NCI-H345 treated with DMSO at 0.1 percent for 48 hours (cell line): Measurements from ENCODE around the gene LRTM2.

Source experiments
- DNase-seq: peaks from one replicate; lab custom pipeline; 2025; ENCODE audit not compliant: unreplicated experiment; lab: John Stamatoyannopoulos, UW

LRTM2 gene

GRCh38 chr12:1842183-1842904, 22.0 kb downstream of the LRTM2 start:
- DNase-seq = no peak

- no peak for DNase-seq
Observed at GRCh38 chr12:1842905-1843640, 22.7 kb downstream of the LRTM2 start.

- DNase-seq = no peak
Observed at GRCh38 chr12:1843641-1844005, 23.3 kb downstream of the LRTM2 start.

GRCh38 chr12:1844223-1844622, 23.9 kb downstream of the LRTM2 start:
- DNase-seq = no peak

GRCh38 chr12:1844661-1845409, 24.5 kb downstream of the LRTM2 start:
- no peak for DNase-seq

GRCh38 chr12:1845427-1845826, 25.1 kb downstream of the LRTM2 start:
- no peak for DNase-seq

- DNase-seq = no peak
Observed at GRCh38 chr12:1845886-1846285, 25.5 kb downstream of the LRTM2 start.

- DNase-seq = no peak
Observed at GRCh38 chr12:1846421-1847405, 26.3 kb downstream of the LRTM2 start.

- DNase-seq = no peak
Observed at GRCh38 chr12:1847411-1847810, 27.0 kb downstream of the LRTM2 start.

- peak; percentile 25 for DNase-seq
Observed at GRCh38 chr12:1848146-1848545, 27.8 kb downstream of the LRTM2 start.

- DNase-seq = no peak
Observed at GRCh38 chr12:1848745-1849144, 28.4 kb downstream of the LRTM2 start.

- no peak for DNase-seq
Observed at GRCh38 chr12:1851151-1851701, 30.9 kb downstream of the LRTM2 start.

- no peak for DNase-seq
Observed at GRCh38 chr12:1852076-1852475, 31.7 kb downstream of the LRTM2 start.

- DNase-seq = no peak
Observed at GRCh38 chr12:1853716-1854115, 33.4 kb downstream of the LRTM2 start.

GRCh38 chr12:1855241-1855640, 34.9 kb downstream of the LRTM2 start:
- DNase-seq = no peak

GRCh38 chr12:1857086-1857485, 36.7 kb downstream of the LRTM2 start:
- DNase-seq = no peak

- DNase-seq = no peak
Observed at GRCh38 chr12:1857821-1858220, 37.5 kb downstream of the LRTM2 start.

GRCh38 chr12:1858456-1858855, 38.1 kb downstream of the LRTM2 start:
- DNase-seq = no peak

GRCh38 chr12:1859643-1860042, 39.3 kb downstream of the LRTM2 start:
- no peak for DNase-seq

- no peak for DNase-seq
Observed at GRCh38 chr12:1862973-1863372, 42.6 kb downstream of the LRTM2 start.
